Thoracic aorta (tissue), 2 donors: ENCODE measurements around the gene ACKR3. TPM values are rescaled to one million over a fixed set of nuclear protein-coding genes. Genes with fewer than 3 reads are reported as not detected.
A peak's percentile ranks its signal among the peaks of the same experiment; 100 is the strongest.

Experiments
- ATAC-seq: fragments of 150-250 bp; one replicate; pipeline ENCODE4 v1.8.0; 2017; ENCODE audit warnings: low read depth; ENCODE audit not compliant: insufficient number of reproducible peaks, low FRiP score
- DNase-seq: peaks from one replicate; pipeline ENCODE4 v3.0.0-alpha.2; 2020; ENCODE audit warnings: low spot score
- H3K27ac ChIP-seq, 2 donors: fragments of 200-600 bp; sonication (generic); 1 replicate in 1 of 2; 2 replicates in 1 of 2; pipeline ENCODE4 v1.5.1; 2016; ENCODE audit warnings: mild to moderate bottlenecking in 2 of 2, moderate library complexity in 2 of 2
- H3K27me3 ChIP-seq: fragments of 200-600 bp; sonication (generic); replicated peaks from 2 replicates; pipeline ENCODE4 v1.6.0; 2016; ENCODE audit warnings: mild to moderate bottlenecking; ENCODE audit not compliant: insufficient read depth
- H3K36me3 ChIP-seq: fragments of 200-600 bp; sonication (generic); one replicate; pipeline ENCODE4 v1.5.1; 2016
- H3K4me1 ChIP-seq, 2 donors: fragments of 200-600 bp; sonication (generic); 1 replicate in 1 of 2; 2 replicates in 1 of 2; pipeline versions ENCODE4 v1.5.1 to v1.6.0; 2016; ENCODE audit warnings: low read depth in 2 of 2, mild to moderate bottlenecking in 1 of 2; ENCODE audit not compliant: control insufficient read depth in 1 of 2
- H3K4me3 ChIP-seq: fragments of 200-600 bp; sonication (generic); 2 replicates; pipeline ENCODE4 v1.5.1; 2016; ENCODE audit warnings: mild to moderate bottlenecking
- H3K9me3 ChIP-seq: fragments of 200-600 bp; sonication (generic); 2 replicates; pipeline ENCODE4 v1.5.1; 2016
- total RNA-seq, 2 donors: library from RNA; depleted of rRNA; stranded (reverse); fragments of >200 nt; gene quantifications; one replicate each; pipeline versions ENCODE4 v1.1.0 to v1.2.3, GENCODE V29; 2016
- TF ChIP-seq, protein P1 (sequence below): fragments of 200-600 bp; sonication (generic); IDR thresholded peaks from one replicate; pipeline ENCODE4 v1.5.1; 2019; ENCODE audit warnings: antibody characterized with exemption

ACKR3 gene
- total RNA-seq, 2 donors from 2014 or later: 68.8 to 68.9 TPM

DNA sequence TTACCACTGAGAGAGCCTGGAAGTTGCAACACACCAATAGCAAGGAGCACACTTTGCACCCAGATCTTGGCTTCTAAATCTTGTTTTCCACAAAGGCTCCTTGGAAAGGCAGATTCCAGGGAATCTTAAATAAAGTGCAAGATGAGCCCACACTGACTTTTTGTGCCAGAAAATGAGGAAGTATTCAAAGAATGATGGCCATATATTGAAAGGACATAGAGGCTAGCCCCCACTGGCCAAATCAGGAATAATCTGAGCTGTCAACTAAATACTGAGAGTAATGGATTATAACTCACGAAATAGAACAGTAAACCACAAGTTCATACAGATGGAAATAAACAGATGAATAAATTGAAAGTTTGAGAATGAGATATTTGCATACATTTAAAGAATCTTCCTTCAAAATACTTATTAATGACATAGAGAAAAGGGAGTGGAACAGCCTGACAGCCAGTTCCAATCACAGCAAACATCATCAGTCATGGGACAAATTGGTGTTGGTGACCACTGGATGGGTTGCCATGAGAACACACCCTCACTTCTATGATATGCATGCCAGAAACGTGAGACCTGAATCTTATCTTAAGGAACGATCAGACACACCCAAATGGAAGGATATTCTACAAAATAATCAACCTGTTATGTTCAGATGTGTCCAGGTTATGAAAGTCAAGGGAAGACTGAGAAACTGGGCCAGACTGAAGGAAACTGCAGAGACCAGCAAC, 12.2 kb upstream of the ACKR3 start:
- Histone ChIP-seq H3K27me3 (no peaks in the 10 kb centered on the region), H3K9me3 (no peaks in the 10 kb centered on the region), H3K27ac (no peak overlapping the region), H3K36me3 (no peaks in the 10 kb centered on the region), H3K4me3 (no peak overlapping the region), H3K4me1 (no peaks in the 10 kb centered on the region)
- no peak for DNase-seq
- no peak for ATAC-seq
- TF ChIP-seq, protein P1, sequence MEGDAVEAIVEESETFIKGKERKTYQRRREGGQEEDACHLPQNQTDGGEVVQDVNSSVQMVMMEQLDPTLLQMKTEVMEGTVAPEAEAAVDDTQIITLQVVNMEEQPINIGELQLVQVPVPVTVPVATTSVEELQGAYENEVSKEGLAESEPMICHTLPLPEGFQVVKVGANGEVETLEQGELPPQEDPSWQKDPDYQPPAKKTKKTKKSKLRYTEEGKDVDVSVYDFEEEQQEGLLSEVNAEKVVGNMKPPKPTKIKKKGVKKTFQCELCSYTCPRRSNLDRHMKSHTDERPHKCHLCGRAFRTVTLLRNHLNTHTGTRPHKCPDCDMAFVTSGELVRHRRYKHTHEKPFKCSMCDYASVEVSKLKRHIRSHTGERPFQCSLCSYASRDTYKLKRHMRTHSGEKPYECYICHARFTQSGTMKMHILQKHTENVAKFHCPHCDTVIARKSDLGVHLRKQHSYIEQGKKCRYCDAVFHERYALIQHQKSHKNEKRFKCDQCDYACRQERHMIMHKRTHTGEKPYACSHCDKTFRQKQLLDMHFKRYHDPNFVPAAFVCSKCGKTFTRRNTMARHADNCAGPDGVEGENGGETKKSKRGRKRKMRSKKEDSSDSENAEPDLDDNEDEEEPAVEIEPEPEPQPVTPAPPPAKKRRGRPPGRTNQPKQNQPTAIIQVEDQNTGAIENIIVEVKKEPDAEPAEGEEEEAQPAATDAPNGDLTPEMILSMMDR: no peak

- Histone ChIP-seq H3K27me3 (no peaks in the 10 kb centered on the region), H3K36me3 (no peaks in the 10 kb centered on the region), H3K4me3 (no peak overlapping the region), H3K4me1 (no peaks in the 10 kb centered on the region), H3K27ac (no peak overlapping the region), H3K9me3 (no peaks in the 10 kb centered on the region)
- no peak for DNase-seq
- ATAC-seq: no peak
- TF ChIP-seq, protein P1: no peak
Measured at GRCh38 chr2:236558036-236558435, 11.6 kb upstream of the ACKR3 start.

- H3K36me3 ChIP-seq: no peaks in the 10 kb centered on the region
- DNase-seq: no peak
- TF ChIP-seq, protein P1: no peak
- H3K9me3 ChIP-seq: no peaks in the 10 kb centered on the region
- no peaks in the 10 kb centered on the region for H3K4me1 ChIP-seq
- no peak overlapping the region for H3K4me3 ChIP-seq
- H3K27me3 ChIP-seq: no peaks in the 10 kb centered on the region
- no peak overlapping the region for H3K27ac ChIP-seq
- ATAC-seq: no peak
Measured at GRCh38 chr2:236558993-236559978, 10.3 kb upstream of the ACKR3 start.

DNA sequence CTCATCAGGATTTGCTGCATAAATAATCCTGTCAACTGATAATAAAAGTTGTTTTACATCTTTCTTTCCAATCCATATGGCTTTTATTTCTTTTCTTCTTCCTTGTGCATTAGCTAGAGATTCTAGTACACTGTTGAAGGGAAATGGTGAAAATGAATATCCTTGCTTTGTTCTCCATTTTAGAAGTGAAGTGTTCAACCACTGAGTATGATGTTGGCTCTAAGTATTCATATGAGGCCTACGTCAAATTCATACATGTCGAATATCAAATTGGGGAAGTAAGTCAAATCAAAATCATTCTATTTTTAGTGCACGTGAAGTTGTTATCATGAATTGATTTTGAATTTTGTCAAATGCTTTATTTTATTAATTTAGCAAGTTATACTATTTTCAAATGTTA, 7.8 kb upstream of the ACKR3 start:
- no peak overlapping the region for H3K4me3 ChIP-seq
- peaks cover 1 to 6% of the 10 kb centered on the region in 2 donors for H3K4me1 ChIP-seq
- no peaks in the 10 kb centered on the region for H3K36me3 ChIP-seq
- H3K27ac ChIP-seq: no peak overlapping the region
- TF ChIP-seq, protein P1: no peak
- no peak for DNase-seq
- no peak for ATAC-seq
- no peaks in the 10 kb centered on the region for H3K9me3 ChIP-seq
- no peaks in the 10 kb centered on the region for H3K27me3 ChIP-seq

DNA sequence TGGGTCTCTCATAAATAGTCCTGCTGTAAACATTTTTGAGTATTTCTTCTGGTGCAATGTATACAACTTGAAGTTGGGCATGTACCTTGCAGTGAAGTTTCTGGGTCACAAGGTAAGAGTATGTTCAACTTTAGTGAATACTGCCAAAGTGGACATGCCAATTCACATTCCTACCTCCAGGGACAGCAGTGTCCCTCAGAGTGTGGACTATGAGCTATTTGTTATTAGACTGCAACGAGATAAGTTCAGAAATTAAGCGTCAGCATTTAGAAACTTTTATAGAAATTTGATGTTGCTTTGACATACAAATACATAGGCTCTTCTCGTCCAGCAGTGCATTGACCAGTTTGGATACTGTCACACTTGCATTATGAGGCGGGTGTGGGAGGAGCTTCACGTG, 7.2 kb upstream of the ACKR3 start:
- H3K9me3 ChIP-seq: no peaks in the 10 kb centered on the region
- no peaks in the 10 kb centered on the region for H3K36me3 ChIP-seq
- TF ChIP-seq, protein P1: peak; percentile 88
- H3K4me3 ChIP-seq: no peak overlapping the region
- ATAC-seq (no peak), DNase-seq (no peak)
- no peaks in the 10 kb centered on the region for H3K27me3 ChIP-seq
- no peak overlapping the region for H3K27ac ChIP-seq
- peaks cover 6 to 11% of the 10 kb centered on the region in 2 donors for H3K4me1 ChIP-seq
